ENCODE results near the gene GCG. TPM values are rescaled to one million over a fixed set of nuclear protein-coding genes. Genes with fewer than 3 reads are reported as not detected.

The GCG gene
- polyA plus RNA-seq, 1 of the 3 experiments (the other 2 are of a cell fraction), result not detected

DNA sequence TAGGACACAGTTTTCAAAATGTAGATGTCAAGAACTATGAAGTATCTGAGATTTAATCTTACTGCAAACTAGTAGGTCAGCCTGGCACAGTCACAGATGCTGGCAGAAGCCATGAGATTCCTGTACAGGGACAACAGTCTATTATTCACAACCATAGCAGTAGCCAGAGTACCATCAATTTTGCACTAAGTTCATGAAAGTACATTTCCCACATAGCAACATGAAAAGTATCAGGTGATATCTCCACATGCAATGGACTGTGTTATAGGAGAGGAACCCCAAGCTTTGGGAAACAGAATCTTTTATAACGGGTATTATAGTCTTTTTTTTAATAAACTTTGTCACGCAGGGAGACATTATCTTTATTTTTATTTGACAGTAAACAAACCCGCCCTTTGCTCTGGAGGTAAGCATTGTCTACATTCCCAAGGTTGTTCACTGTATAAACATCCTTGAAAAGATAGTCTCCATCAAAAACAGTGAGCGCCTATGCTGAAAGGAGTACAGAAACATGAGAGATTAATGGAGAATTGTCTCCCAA, 44.6 kb downstream of the GCG start:
- no peak for DNase-seq
- POLR2A ChIA-PET, result no interaction called here
- TF ChIP-seq, protein P1, sequence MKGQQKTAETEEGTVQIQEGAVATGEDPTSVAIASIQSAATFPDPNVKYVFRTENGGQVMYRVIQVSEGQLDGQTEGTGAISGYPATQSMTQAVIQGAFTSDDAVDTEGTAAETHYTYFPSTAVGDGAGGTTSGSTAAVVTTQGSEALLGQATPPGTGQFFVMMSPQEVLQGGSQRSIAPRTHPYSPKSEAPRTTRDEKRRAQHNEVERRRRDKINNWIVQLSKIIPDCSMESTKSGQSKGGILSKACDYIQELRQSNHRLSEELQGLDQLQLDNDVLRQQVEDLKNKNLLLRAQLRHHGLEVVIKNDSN (IDR thresholded peaks at IDR 0.05; ENCODE audit: borderline replicate concordance, low read depth), result no peak
- no peak for TF ChIP-seq EZH2phosphoT487 (IDR thresholded peaks at IDR 0.05; ENCODE audit: borderline replicate concordance, low read depth)
- TF ChIP-seq ELF1 (IDR thresholded peaks at IDR 0.05), result no peak
- no peak for TF ChIP-seq TEAD4 (IDR thresholded peaks at IDR 0.05; ENCODE audit: borderline replicate concordance, insufficient read depth)
- TF ChIP-seq RFX5 (IDR thresholded peaks at IDR 0.05; ENCODE audit: low read length), result no peak
- TF ChIP-seq SIN3A (IDR thresholded peaks at IDR 0.05; ENCODE audit: borderline replicate concordance, low read depth, low read length), result no peak
- TF ChIP-seq, protein P2, sequence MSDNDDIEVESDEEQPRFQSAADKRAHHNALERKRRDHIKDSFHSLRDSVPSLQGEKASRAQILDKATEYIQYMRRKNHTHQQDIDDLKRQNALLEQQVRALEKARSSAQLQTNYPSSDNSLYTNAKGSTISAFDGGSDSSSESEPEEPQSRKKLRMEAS (IDR thresholded peaks at IDR 0.05; ENCODE audit: low read depth), result no peak
- TF ChIP-seq MEF2A (IDR thresholded peaks at IDR 0.05; ENCODE audit: borderline replicate concordance, low read depth), result no peak
- no peak for TF ChIP-seq POLR2AphosphoS5 (IDR thresholded peaks at IDR 0.05; ENCODE audit: low read depth, low read length)
- no peak for TF ChIP-seq RXRA (IDR thresholded peaks at IDR 0.05; ENCODE audit: borderline replicate concordance, low read depth)
- TF ChIP-seq NFIC (IDR thresholded peaks at IDR 0.05; ENCODE audit: borderline replicate concordance), result no peak
- TF ChIP-seq FOSL2 (IDR thresholded peaks at IDR 0.05; ENCODE audit: borderline replicate concordance, low read depth), result no peak
- TF ChIP-seq, protein P3, sequence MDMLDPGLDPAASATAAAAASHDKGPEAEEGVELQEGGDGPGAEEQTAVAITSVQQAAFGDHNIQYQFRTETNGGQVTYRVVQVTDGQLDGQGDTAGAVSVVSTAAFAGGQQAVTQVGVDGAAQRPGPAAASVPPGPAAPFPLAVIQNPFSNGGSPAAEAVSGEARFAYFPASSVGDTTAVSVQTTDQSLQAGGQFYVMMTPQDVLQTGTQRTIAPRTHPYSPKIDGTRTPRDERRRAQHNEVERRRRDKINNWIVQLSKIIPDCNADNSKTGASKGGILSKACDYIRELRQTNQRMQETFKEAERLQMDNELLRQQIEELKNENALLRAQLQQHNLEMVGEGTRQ (IDR thresholded peaks at IDR 0.05; ENCODE audit: borderline replicate concordance, low read depth, low read length), result no peak
- TF ChIP-seq GATA2 (CRISPR knock-in tag; IDR thresholded peaks at IDR 0.05), result no peak
- no peak for TF ChIP-seq GABPA (IDR thresholded peaks at IDR 0.05; ENCODE audit: low read depth)
- no peak for TF ChIP-seq CHD2 (IDR thresholded peaks at IDR 0.05; ENCODE audit: low read length, partially characterized antibody)

DNA sequence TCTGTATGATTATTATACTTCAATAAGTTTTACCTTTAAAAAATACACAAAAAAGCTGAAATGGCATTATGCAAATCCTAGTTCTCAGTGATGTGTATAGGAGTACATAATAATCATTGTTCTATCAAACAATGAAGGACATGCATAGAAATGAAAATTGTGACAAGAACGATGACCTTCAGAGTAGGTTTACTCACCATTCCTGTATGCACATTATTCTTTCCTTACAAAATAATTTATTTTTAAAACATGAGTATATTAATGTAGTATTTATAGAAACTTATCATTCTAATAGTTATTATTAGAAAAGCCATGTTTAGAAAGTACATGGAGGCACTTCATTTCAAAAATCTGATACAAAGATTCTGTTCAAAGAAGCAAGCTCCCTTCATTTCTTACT, 45.3 kb downstream of the GCG start:
- Histone ChIP-seq H3K27me3 (ENCODE audit: insufficient read depth) (no peaks in the 10 kb centered on the region), H3K9ac (no peak overlapping the region), H3K36me3 (replicated peaks in 1 of 2; ENCODE audit: control insufficient read depth in 1 of 2, insufficient read depth in 2 of 2, low read length in 1 of 2) (no peaks in the 10 kb centered on the region), H3K4me3 (ENCODE audit: low read depth in 2 of 2, low read length in 1 of 2) (no peak overlapping the region), H2AFZ (ENCODE audit: low read depth) (peak overlapping the region; percentile 24; the same call in 1 of the 2 replicates), H3K79me2 (ENCODE audit: insufficient read depth) (no peaks in the 10 kb centered on the region), H3K4me1 (ENCODE audit: control insufficient read depth in 1 of 2, insufficient read depth in 2 of 2, low read depth in 1 of 2, low read length in 1 of 2) (no peaks in the 10 kb centered on the region; a peak in 1 of 4 replicates), H3K27ac (ENCODE audit: low read depth in 2 of 2, low read length in 1 of 2) (no peak overlapping the region), H4K20me1 (ENCODE audit: insufficient read depth) (no peaks in the 10 kb centered on the region), H3K9me2 (no peaks in the 10 kb centered on the region), H3K4me2 (no peak overlapping the region), H3F3A (replicated peaks; ENCODE audit: insufficient read depth) (no peaks in the 10 kb centered on the region), H3K9me3 (no peaks in the 10 kb centered on the region)
- ChIA-PET CTCF (interaction anchor here (1.3 to 1.4 kb wide), 2 partner anchors 18 to 21 kb away, joined by 3 read pairs; no protein-coding TSS in a partner anchor), POLR2A (no interaction called here)
- WGBS (ENCODE audit: low lambda C conversion rate), result 70% methylated on average over 1 of the region's 1 CpG
- DNase-seq, result no peak
- TF ChIP-seq EP300 (IDR thresholded peaks at IDR 0.05; ENCODE audit: borderline replicate concordance in 1 of 2, low read depth in 1 of 2, low read length in 1 of 2) (no peak), ELF1 (IDR thresholded peaks at IDR 0.05) (no peak), FOSL2 (IDR thresholded peaks at IDR 0.05; ENCODE audit: borderline replicate concordance, low read depth) (no peak), RFX5 (IDR thresholded peaks at IDR 0.05; ENCODE audit: low read length) (no peak), JUND (IDR thresholded peaks at IDR 0.05) (no peak), YY1 (IDR thresholded peaks at IDR 0.05; ENCODE audit: low read depth) (no peak), RAD21 (IDR thresholded peaks at IDR 0.05; ENCODE audit: low read length) (no peak), RXRA (IDR thresholded peaks at IDR 0.05; ENCODE audit: borderline replicate concordance, low read depth) (no peak), RCOR1 (IDR thresholded peaks at IDR 0.05; ENCODE audit: low read length) (no peak), EZH2phosphoT487 (IDR thresholded peaks at IDR 0.05; ENCODE audit: borderline replicate concordance, low read depth) (no peak)
- TF ChIP-seq, protein P2 (IDR thresholded peaks at IDR 0.05; ENCODE audit: low read depth), result no peak
- TF ChIP-seq, protein P4, sequence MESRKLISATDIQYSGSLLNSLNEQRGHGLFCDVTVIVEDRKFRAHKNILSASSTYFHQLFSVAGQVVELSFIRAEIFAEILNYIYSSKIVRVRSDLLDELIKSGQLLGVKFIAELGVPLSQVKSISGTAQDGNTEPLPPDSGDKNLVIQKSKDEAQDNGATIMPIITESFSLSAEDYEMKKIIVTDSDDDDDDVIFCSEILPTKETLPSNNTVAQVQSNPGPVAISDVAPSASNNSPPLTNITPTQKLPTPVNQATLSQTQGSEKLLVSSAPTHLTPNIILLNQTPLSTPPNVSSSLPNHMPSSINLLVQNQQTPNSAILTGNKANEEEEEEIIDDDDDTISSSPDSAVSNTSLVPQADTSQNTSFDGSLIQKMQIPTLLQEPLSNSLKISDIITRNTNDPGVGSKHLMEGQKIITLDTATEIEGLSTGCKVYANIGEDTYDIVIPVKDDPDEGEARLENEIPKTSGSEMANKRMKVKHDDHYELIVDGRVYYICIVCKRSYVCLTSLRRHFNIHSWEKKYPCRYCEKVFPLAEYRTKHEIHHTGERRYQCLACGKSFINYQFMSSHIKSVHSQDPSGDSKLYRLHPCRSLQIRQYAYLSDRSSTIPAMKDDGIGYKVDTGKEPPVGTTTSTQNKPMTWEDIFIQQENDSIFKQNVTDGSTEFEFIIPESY (IDR thresholded peaks at IDR 0.05; ENCODE audit: borderline replicate concordance, low read depth), result no peak

More for the DNA sequence above, 44.6 kb downstream of the GCG start:
- Histone ChIP-seq H3K9me3 (no peaks in the 10 kb centered on the region), H3K9me2 (no peaks in the 10 kb centered on the region), H3K36me3 (replicated peaks in 1 of 2; ENCODE audit: control insufficient read depth in 1 of 2, insufficient read depth in 2 of 2, low read length in 1 of 2) (no peaks in the 10 kb centered on the region), H3K9ac (no peak overlapping the region), H3K27me3 (ENCODE audit: insufficient read depth) (no peaks in the 10 kb centered on the region), H3K4me1 (ENCODE audit: control insufficient read depth in 1 of 2, insufficient read depth in 2 of 2, low read depth in 1 of 2, low read length in 1 of 2) (no peaks in the 10 kb centered on the region; a peak in 1 of 4 replicates), H3K4me3 (ENCODE audit: low read depth in 2 of 2, low read length in 1 of 2) (no peak overlapping the region), H3K79me2 (ENCODE audit: insufficient read depth) (no peaks in the 10 kb centered on the region), H4K20me1 (ENCODE audit: insufficient read depth) (no peaks in the 10 kb centered on the region), H3K4me2 (no peak overlapping the region), H3F3A (replicated peaks; ENCODE audit: insufficient read depth) (no peaks in the 10 kb centered on the region), H3K27ac (ENCODE audit: low read depth in 2 of 2, low read length in 1 of 2) (no peak overlapping the region), H2AFZ (ENCODE audit: low read depth) (no peak overlapping the region)
- 65% methylated on average over 4 of the region's 4 CpGs for WGBS (ENCODE audit: low lambda C conversion rate)
- CTCF ChIA-PET, result interaction anchor here (1.3 kb wide), 1 partner anchor 17 kb away, joined by 3 read pairs; no protein-coding TSS in a partner anchor
